BJ (cell line): Measurements from ENCODE around the gene HABP2. TPM values are rescaled to one million over a fixed set of nuclear protein-coding genes. Genes with fewer than 3 reads are reported as not detected.

Experiments
- CTCF ChIA-PET: fragments of 350-600 bp; formaldehyde crosslinking; extraction: SDS; loops from one replicate; lab custom pipeline; 2021; ENCODE audit warnings: antibody characterized with exemption, inconsistent platforms; lab: Yijun Ruan, JAX
- POLR2A ChIA-PET: fragments of 300-600 bp; sonication (Branson Sonifier 250); formaldehyde crosslinking; extraction: SDS; loops from one replicate; lab custom pipeline; 2021; ENCODE audit warnings: antibody characterized with exemption; lab: Charles Lee
- DNase-seq: peaks from one replicate; pipeline ENCODE4 v3.0.0-alpha.2; 2011; ENCODE audit warnings: low read depth
- H3K27me3 ChIP-seq: 2 replicates; pipeline ENCODE4 v1.6.0; 2011; ENCODE audit warnings: low read length; ENCODE audit not compliant: control insufficient read depth, insufficient read depth
- H3K36me3 ChIP-seq: 2 replicates; pipeline ENCODE4 v1.5.1; 2011; ENCODE audit warnings: low read length; ENCODE audit not compliant: control insufficient read depth, insufficient read depth
- H3K4me3 ChIP-seq: 2 replicates; pipeline ENCODE4 v1.5.1; 2011; ENCODE audit warnings: low read depth, mild to moderate bottlenecking, control low read depth, low read length
- CTCF ChIP-seq: IDR thresholded peaks from 2 replicates; pipeline ENCODE4 v1.5.1; 2011; ENCODE audit warnings: low read depth, mild to moderate bottlenecking, control low read depth, inconsistent platforms, low read length, moderate library complexity; ENCODE audit not compliant: insufficient read depth
- polyA plus RNA-seq: library from polyadenylated mRNA; depleted of rRNA; stranded (reverse); fragments of >200 nt; gene quantifications from 2 replicates; pipeline ENCODE4 v1.2.3, GENCODE V29; 2011

Gene HABP2
- polyA plus RNA-seq, 1 experiment, result 0.02 TPM

GRCh38 chr10:113562069-113562468, 9.2 kb downstream of the HABP2 start:
- no peaks in the 10 kb centered on the region for H3K27me3 ChIP-seq
- DNase-seq, result no peak
- TF ChIP-seq CTCF, result no peak
- H3K36me3 ChIP-seq, result no peaks in the 10 kb centered on the region
- no peak overlapping the region for H3K4me3 ChIP-seq
- ChIA-PET CTCF (interaction anchor here (0.7 to 5.0 kb wide), 10 partner anchors 8 to 1087 kb away, joined by 3 to 33 read pairs (median 10); partner anchors contain the start of gene HABP2), POLR2A (no interaction called here)

- Histone ChIP-seq H3K4me3 (no peak overlapping the region), H3K36me3 (no peaks in the 10 kb centered on the region), H3K27me3 (no peaks in the 10 kb centered on the region)
- ChIA-PET POLR2A (no interaction called here), CTCF (interaction anchor here (0.5 to 5.0 kb wide), 26 partner anchors 9 to 1241 kb away, joined by 3 to 33 read pairs (median 4); partner anchors contain the start of gene HABP2)
- no peak for DNase-seq
- no peak for TF ChIP-seq CTCF
Measured at GRCh38 chr10:113562704-113563103, 9.9 kb downstream of the HABP2 start.

- CTCF ChIA-PET, result interaction anchor here (0.5 to 5.0 kb wide), 33 partner anchors 9 to 1103 kb away, joined by 3 to 33 read pairs (median 4); partner anchors contain the start of gene HABP2
- POLR2A ChIA-PET, result no interaction called here
- peak; percentile 99 for TF ChIP-seq CTCF
- Histone ChIP-seq H3K4me3 (peak overlapping the region; percentile 35), H3K36me3 (no peaks in the 10 kb centered on the region), H3K27me3 (no peaks in the 10 kb centered on the region)
- no peak for DNase-seq
Measured at GRCh38 chr10:113563306-113564088, 10.6 kb downstream of the HABP2 start.

GRCh38 chr10:113565364-113565763, 12.5 kb downstream of the HABP2 start:
- no peaks in the 10 kb centered on the region; the same call in 1 of the 2 replicates for H3K27me3 ChIP-seq
- H3K4me3 ChIP-seq, result no peak overlapping the region
- H3K36me3 ChIP-seq, result no peaks in the 10 kb centered on the region
- TF ChIP-seq CTCF, result no peak
- ChIA-PET CTCF (interaction anchor here (3.5 to 5.0 kb wide), 2 partner anchors 11 to 124 kb away, joined by 16 to 30 read pairs; partner anchors contain the start of gene HABP2), POLR2A (no interaction called here)
- no peak for DNase-seq

- Histone ChIP-seq H3K36me3 (no peaks in the 10 kb centered on the region), H3K4me3 (no peak overlapping the region), H3K27me3 (no peaks in the 10 kb centered on the region; the same call in 1 of the 2 replicates)
- no peak for DNase-seq
- ChIA-PET POLR2A (no interaction called here), CTCF (interaction anchor here (1.6 to 5.0 kb wide), 2 partner anchors 113 to 126 kb away, joined by 5 to 16 read pairs; no protein-coding TSS in a partner anchor)
- no peak for TF ChIP-seq CTCF
Measured at GRCh38 chr10:113566888-113567287, 14.0 kb downstream of the HABP2 start.
